Effector memory CD4-positive, alpha-beta T cell (primary cell): Measurements from ENCODE around the gene CNNM2.

Source experiments
- DNase-seq, 3 donors: peaks; one replicate each; pipeline ENCODE4 v3.0.0-alpha.2; 2020
- H3K27ac ChIP-seq: 2 replicates; pipeline ENCODE4 v1.7.0; 2013; ENCODE audit warnings: mild to moderate bottlenecking, low read length, moderate library complexity; ENCODE audit not compliant: insufficient read depth, poor library complexity, severe bottlenecking
- H3K27me3 ChIP-seq: replicated peaks from 2 replicates; pipeline ENCODE4 v1.7.0; 2013; ENCODE audit warnings: mild to moderate bottlenecking, low read length; ENCODE audit not compliant: insufficient read depth, control insufficient read depth, poor library complexity, severe bottlenecking
- H3K36me3 ChIP-seq: 2 replicates; pipeline ENCODE4 v1.7.0; 2013; ENCODE audit warnings: mild to moderate bottlenecking, low read length, moderate library complexity; ENCODE audit not compliant: control insufficient read depth, insufficient read depth
- H3K4me1 ChIP-seq: 2 replicates; pipeline ENCODE4 v1.7.0; 2013; ENCODE audit warnings: low read length, mild to moderate bottlenecking; ENCODE audit not compliant: control insufficient read depth, insufficient read depth, poor library complexity, severe bottlenecking
- H3K4me3 ChIP-seq: 2 replicates; pipeline ENCODE4 v1.7.0; 2013; ENCODE audit warnings: low read length, low read depth, mild to moderate bottlenecking; ENCODE audit not compliant: insufficient read depth, poor library complexity, severe bottlenecking
- H3K9me3 ChIP-seq: 2 replicates; pipeline ENCODE4 v1.7.0; 2013; ENCODE audit warnings: mild to moderate bottlenecking, low read length, moderate library complexity; ENCODE audit not compliant: control insufficient read depth

The CNNM2 gene

GRCh38 chr10:102894466-102895213 is 23.5 kb upstream of the CNNM2 start:
- no peak overlapping the region for H3K4me3 ChIP-seq
- H3K27ac ChIP-seq, result no peak overlapping the region
- no peaks in the 10 kb centered on the region for H3K9me3 ChIP-seq
- DNase-seq, result no peak
- H3K4me1 ChIP-seq, result no peaks in the 10 kb centered on the region
- H3K27me3 ChIP-seq, result no peaks in the 10 kb centered on the region
- H3K36me3 ChIP-seq, result no peaks in the 10 kb centered on the region

DNA sequence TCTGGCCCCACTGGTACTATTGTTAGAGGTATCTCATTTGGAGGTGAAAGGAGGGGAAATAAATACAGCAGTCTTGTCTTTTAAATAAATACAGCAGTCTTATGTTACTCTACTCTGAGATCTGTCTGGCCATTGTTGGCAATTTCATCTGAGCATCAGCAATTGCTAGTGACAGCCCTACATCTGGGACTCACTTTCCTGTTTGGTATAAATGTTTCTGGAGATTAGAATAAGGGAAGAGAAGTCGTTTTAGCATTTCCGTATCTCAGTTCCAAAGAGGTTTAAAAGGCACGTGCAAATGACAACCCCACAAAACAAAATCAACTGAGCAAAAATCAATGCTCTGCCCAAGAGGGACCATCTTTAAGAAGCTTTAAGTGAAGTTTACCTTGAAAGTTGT is 18.1 kb upstream of the CNNM2 start:
- no peaks in the 10 kb centered on the region for H3K27me3 ChIP-seq

GRCh38 chr10:102904346-102904745 is 13.7 kb upstream of the CNNM2 start:
- H3K27ac ChIP-seq, result no peak overlapping the region
- no peak overlapping the region for H3K4me3 ChIP-seq
- H3K27me3 ChIP-seq, result no peaks in the 10 kb centered on the region
- no peaks in the 10 kb centered on the region for H3K4me1 ChIP-seq
- H3K36me3 ChIP-seq, result no peaks in the 10 kb centered on the region
- H3K9me3 ChIP-seq, result no peaks in the 10 kb centered on the region
- DNase-seq, result no peak

More for the DNA sequence above, 18.1 kb upstream of the CNNM2 start:
- Histone ChIP-seq H3K9me3 (no peaks in the 10 kb centered on the region), H3K4me3 (no peak overlapping the region), H3K36me3 (no peaks in the 10 kb centered on the region), H3K4me1 (no peaks in the 10 kb centered on the region), H3K27ac (no peak overlapping the region)
- no peak for DNase-seq

DNA sequence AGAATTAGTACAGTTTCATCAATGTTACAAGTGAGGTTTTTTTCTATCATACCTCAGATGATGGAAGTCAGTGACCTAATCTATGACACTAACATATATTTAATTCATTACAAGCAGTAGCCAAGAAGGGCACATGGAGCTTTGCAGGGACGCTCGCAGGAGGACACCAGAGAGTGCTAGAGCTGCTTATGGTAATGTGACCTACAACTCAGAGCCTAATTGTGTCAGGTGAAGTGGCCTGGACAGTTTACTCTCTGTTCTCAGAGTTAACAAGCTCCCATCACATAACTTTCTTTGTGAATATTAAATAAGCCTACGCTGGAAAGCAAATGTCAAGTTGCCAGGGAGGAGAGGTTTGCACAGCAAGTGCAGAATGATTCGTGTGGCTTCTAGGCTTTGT is 11.6 kb upstream of the CNNM2 start:
- H3K4me1 ChIP-seq, result no peaks in the 10 kb centered on the region
- no peaks in the 10 kb centered on the region for H3K36me3 ChIP-seq
- no peaks in the 10 kb centered on the region for H3K9me3 ChIP-seq
- no peak overlapping the region for H3K4me3 ChIP-seq
- no peak overlapping the region for H3K27ac ChIP-seq
- no peak for DNase-seq
- no peaks in the 10 kb centered on the region for H3K27me3 ChIP-seq

GRCh38 chr10:102914781-102915180 is 3.3 kb upstream of the CNNM2 start:
- Histone ChIP-seq H3K9me3 (no peaks in the 10 kb centered on the region), H3K36me3 (no peaks in the 10 kb centered on the region), H3K27me3 (no peaks in the 10 kb centered on the region), H3K4me3 (no peak overlapping the region), H3K27ac (no peak overlapping the region), H3K4me1 (peaks cover 15% of the 10 kb centered on the region)
- DNase-seq, result no peak

DNA sequence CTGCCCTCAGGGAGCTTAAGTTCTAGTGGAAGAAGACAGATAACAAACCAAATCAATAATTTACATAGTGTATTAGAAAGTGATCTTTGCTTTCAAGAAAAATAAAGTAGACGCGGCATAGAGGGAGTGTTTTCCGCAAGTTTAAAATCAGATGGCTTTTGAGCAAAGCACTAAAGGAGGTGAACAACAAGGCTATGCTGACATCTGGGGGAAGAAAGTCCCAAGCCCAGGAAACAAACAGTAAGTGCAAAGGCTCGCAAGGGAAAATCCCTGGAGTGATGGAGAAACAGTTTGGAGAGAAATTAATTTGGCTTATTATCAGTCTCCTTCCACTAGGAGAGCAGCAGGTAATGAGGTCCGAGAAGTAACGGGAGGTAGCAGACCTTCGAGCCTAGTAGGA is 1.9 kb upstream of the CNNM2 start:
- DNase-seq, result no peak
- H3K4me1 ChIP-seq, result peaks cover 23% of the 10 kb centered on the region
- no peak overlapping the region for H3K27ac ChIP-seq
- H3K27me3 ChIP-seq, result no peaks in the 10 kb centered on the region
- H3K4me3 ChIP-seq, result no peak overlapping the region
- no peaks in the 10 kb centered on the region for H3K9me3 ChIP-seq
- no peaks in the 10 kb centered on the region for H3K36me3 ChIP-seq

DNA sequence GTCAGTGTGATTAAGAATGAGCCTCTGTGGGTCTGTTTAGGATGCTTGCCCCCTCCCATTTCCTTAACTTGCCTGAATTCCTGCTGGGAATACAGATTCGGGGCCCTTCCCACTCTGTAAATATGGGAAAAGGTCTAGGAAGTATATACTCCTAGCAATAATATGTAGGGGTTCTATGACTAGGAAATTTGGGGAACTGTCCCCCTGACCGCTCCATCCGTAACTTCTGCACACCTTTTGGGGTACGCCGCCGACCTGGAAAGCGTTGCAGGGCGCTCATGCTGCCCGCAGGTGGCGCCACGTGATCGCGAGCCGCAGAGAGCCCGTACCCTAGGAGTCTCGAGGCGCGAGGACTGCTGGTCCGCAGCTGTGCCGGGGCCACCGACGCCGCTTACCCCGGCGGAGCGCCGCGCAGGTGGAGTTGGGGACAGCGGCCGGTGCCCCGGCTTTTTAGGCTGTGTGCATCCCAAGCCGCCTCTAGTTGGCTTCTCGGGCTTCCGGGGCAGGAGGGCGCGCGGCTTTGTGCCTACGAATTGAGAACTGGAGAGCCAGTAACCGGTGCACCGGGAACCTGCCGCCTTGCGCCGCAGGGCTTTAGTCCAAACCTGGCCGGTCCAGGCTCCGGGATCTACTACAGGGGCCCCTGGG is 656 bp upstream of the CNNM2 start:
- Histone ChIP-seq H3K4me1 (peaks cover 23% of the 10 kb centered on the region), H3K27me3 (no peaks in the 10 kb centered on the region), H3K4me3 (peak overlapping the region; percentile 99), H3K9me3 (no peaks in the 10 kb centered on the region), H3K36me3 (no peaks in the 10 kb centered on the region), H3K27ac (peak overlapping the region; percentile 87)
- peak; percentile 67 to 79 (median 69) for DNase-seq

DNA sequence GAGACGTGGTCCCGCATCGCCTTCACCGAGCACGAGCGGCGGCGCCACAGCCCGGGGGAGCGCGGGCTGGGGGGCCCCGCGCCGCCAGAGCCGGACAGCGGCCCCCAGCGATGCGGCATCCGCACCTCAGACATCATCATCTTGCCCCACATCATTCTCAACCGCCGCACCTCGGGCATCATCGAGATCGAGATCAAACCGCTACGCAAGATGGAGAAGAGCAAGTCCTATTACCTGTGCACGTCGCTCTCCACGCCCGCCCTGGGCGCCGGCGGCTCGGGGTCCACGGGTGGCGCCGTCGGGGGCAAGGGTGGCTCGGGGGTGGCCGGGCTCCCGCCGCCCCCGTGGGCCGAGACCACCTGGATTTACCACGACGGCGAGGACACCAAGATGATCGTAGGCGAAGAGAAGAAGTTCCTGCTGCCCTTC is 737 bp downstream of the CNNM2 start:
- peak in 2 of 3 donors; percentile 8 to 24 for DNase-seq
- no peaks in the 10 kb centered on the region for H3K36me3 ChIP-seq
- H3K4me1 ChIP-seq, result peaks cover 23% of the 10 kb centered on the region
- H3K9me3 ChIP-seq, result no peaks in the 10 kb centered on the region
- peak overlapping the region; percentile 87 for H3K27ac ChIP-seq
- peak overlapping the region; percentile 99 for H3K4me3 ChIP-seq
- H3K27me3 ChIP-seq, result no peaks in the 10 kb centered on the region

GRCh38 chr10:102919246-102919959 is 1.3 kb downstream of the CNNM2 start:
- peak overlapping the region; percentile 87 for H3K27ac ChIP-seq
- H3K4me1 ChIP-seq, result peaks cover 23% of the 10 kb centered on the region
- DNase-seq, result no peak
- no peaks in the 10 kb centered on the region for H3K9me3 ChIP-seq
- no peaks in the 10 kb centered on the region for H3K36me3 ChIP-seq
- H3K4me3 ChIP-seq, result peak overlapping the region; percentile 99
- no peaks in the 10 kb centered on the region for H3K27me3 ChIP-seq
